Esophagus muscularis mucosa (tissue), 4 donors: ENCODE results near the gene PIP4K2A.

Experiments
- CTCF ChIP-seq, 3 experiments: fragments of 200-600 bp in 2 of 3; fragments of 450-650 bp in 1 of 3; sonication (generic) in 2 of 3; IDR thresholded peaks; one replicate each; pipeline ENCODE4 v1.5.1; 2017 to 2019; ENCODE audit warnings: antibody characterized with exemption in 3 of 3, mild to moderate bottlenecking in 2 of 3, moderate library complexity in 1 of 3
- EP300 ChIP-seq: sonication (generic); formaldehyde crosslinking; IDR thresholded peaks from one replicate; pipeline ENCODE4 v1.6.1; 2017; ENCODE audit warnings: antibody characterized with exemption
- POLR2A ChIP-seq: fragments of 450-650 bp; IDR thresholded peaks from one replicate; pipeline ENCODE4 v1.6.1; 2017; ENCODE audit warnings: antibody characterized with exemption, moderate library complexity, mild to moderate bottlenecking, low read depth

- no peak for TF ChIP-seq CTCF (IDR thresholded peaks at IDR 0.05)
- no peak for TF ChIP-seq EP300
- TF ChIP-seq POLR2A: no peak
Observed at GRCh38 chr10:22580711-22581110, 133.7 kb downstream of the PIP4K2A start.
